HG03135 (cell line): Measurements from ENCODE around the gene ARMC8.
A peak's percentile ranks its signal among the peaks of the same experiment; 100 is the strongest.

ENCODE experiments used
- ATAC-seq: cut with Tn5 transposase; IDR thresholded peaks from one replicate; pipeline ENCODE4 v1.9.1; 2021; ENCODE audit warnings: mild to moderate bottlenecking, moderate library complexity; ENCODE audit not compliant: unreplicated experiment

The ARMC8 gene

GRCh38 chr3:138297876-138298275, 110.8 kb downstream of the ARMC8 start:
- ATAC-seq: no peak

GRCh38 chr3:138300647-138301046, 113.5 kb downstream of the ARMC8 start:
- no peak for ATAC-seq

- ATAC-seq: no peak
These were observed 116.4 kb downstream of the ARMC8 start for GRCh38 chr3:138303474-138303873.

- ATAC-seq: no peak
These were observed 120.8 kb downstream of the ARMC8 start for GRCh38 chr3:138307899-138308298.

GRCh38 chr3:138308783-138309182, 121.7 kb downstream of the ARMC8 start:
- no peak for ATAC-seq

- ATAC-seq: no peak
These were observed 123.4 kb downstream of the ARMC8 start for GRCh38 chr3:138310494-138310893.

GRCh38 chr3:138314751-138315150, 127.7 kb downstream of the ARMC8 start:
- ATAC-seq: no peak

GRCh38 chr3:138317687-138318086, 130.6 kb downstream of the ARMC8 start:
- ATAC-seq: no peak

GRCh38 chr3:138323971-138324370, 136.9 kb downstream of the ARMC8 start:
- no peak for ATAC-seq

GRCh38 chr3:138325990-138326389, 138.9 kb downstream of the ARMC8 start:
- no peak for ATAC-seq

GRCh38 chr3:138326866-138327595, 139.9 kb downstream of the ARMC8 start:
- no peak for ATAC-seq

- no peak for ATAC-seq
These were observed 140.7 kb downstream of the ARMC8 start for GRCh38 chr3:138327831-138328230.

- no peak for ATAC-seq
These were observed 141.2 kb downstream of the ARMC8 start for GRCh38 chr3:138328341-138328740.

- ATAC-seq: peak; percentile 69
These were observed 142.3 kb downstream of the ARMC8 start, which contains the start of gene NME9 for GRCh38 chr3:138329127-138329983. Gene NME9 (minus strand): TSS chr3:138329851. CDS start chr3:138329335, 516 bp downstream.

- no peak for ATAC-seq
These were observed 142.8 kb downstream of the ARMC8 start for GRCh38 chr3:138329984-138330293.

- ATAC-seq: no peak
These were observed 144.2 kb downstream of the ARMC8 start for GRCh38 chr3:138331143-138331894.

GRCh38 chr3:138332472-138333073, 145.5 kb downstream of the ARMC8 start:
- no peak for ATAC-seq

- ATAC-seq: no peak
These were observed 147.5 kb downstream of the ARMC8 start for GRCh38 chr3:138334608-138335007.

- no peak for ATAC-seq
These were observed 149.4 kb downstream of the ARMC8 start for GRCh38 chr3:138336454-138336999.

GRCh38 chr3:138338244-138338643, 151.1 kb downstream of the ARMC8 start:
- no peak for ATAC-seq

- ATAC-seq: no peak
These were observed 151.7 kb downstream of the ARMC8 start for GRCh38 chr3:138338811-138339210.
